Measurements from ENCODE around the gene GSTM1. TPM values are rescaled to one million over a fixed set of nuclear protein-coding genes. Genes with fewer than 3 reads are reported as not detected.

Gene GSTM1
- total and polyA plus RNA-seq, 2 donors (not counting 3 experiments of a cell fraction or from before 2014, with no cell fraction given), result 35.5 TPM; not detected in 1

GRCh38 chr1:109664671-109665070 lies 22.9 kb upstream of the GSTM1 start:
- H3K9me3 ChIP-seq (replicated peaks; ENCODE audit: control insufficient read depth, insufficient read depth, low read length), result no peaks in the 10 kb centered on the region
- H3K4me1 ChIP-seq (ENCODE audit: control insufficient read depth, extremely low read depth, insufficient read depth, low read length), result peaks cover 5% of the 10 kb centered on the region
- dilution Hi-C loops (cut with MboI; ENCODE audit: extremely low pct_ligation_motif_present, low sequenced_read_pairs) (no loop called here), intact Hi-C loops (cut with micrococcal nuclease) (loop anchor here (5.0 kb wide), 1 partner anchor 98 kb away; the partner anchor contains the start of gene EPS8L3)
- H3K79me2 ChIP-seq (ENCODE audit: control insufficient read depth, insufficient read depth, low read length), result no peaks in the 10 kb centered on the region
- POLR2A ChIA-PET, result no interaction called here
- no peak overlapping the region for H3K9ac ChIP-seq (replicated peaks; ENCODE audit: extremely low read depth, insufficient read depth, low read length)
- H3K9me1 ChIP-seq (replicated peaks; ENCODE audit: control insufficient read depth, extremely low read depth, insufficient read depth, low read length), result no peaks in the 10 kb centered on the region
- FAIRE-seq (no peak), DNase-seq (ENCODE audit: low read depth, low spot score) (no peak)
- TF ChIP-seq POLR2A (IDR thresholded peaks at IDR 0.05; ENCODE audit: low read depth, low read length) (no peak), FOS (IDR thresholded peaks at IDR 0.05; ENCODE audit: borderline replicate concordance, insufficient read depth, low read length) (no peak), EZH2 (IDR thresholded peaks at IDR 0.05; ENCODE audit: borderline replicate concordance, low read depth, low read length, severe bottlenecking) (no peak), JUN (IDR thresholded peaks at IDR 0.05; ENCODE audit: borderline replicate concordance, insufficient read depth, insufficient read length, low read depth) (no peak), MYC (IDR thresholded peaks at IDR 0.05; ENCODE audit: low read depth, low read length) (no peak)
- H3K27me3 ChIP-seq (ENCODE audit: control insufficient read depth in 2 of 2, insufficient read depth in 2 of 2, low read length in 2 of 2), result no peaks in the 10 kb centered on the region
- no peaks in the 10 kb centered on the region for H3K36me3 ChIP-seq (ENCODE audit: control insufficient read depth in 2 of 2, extremely low read depth in 1 of 2, insufficient read depth in 2 of 2, low read length in 2 of 2)
- no peak overlapping the region for H3K27ac ChIP-seq (ENCODE audit: insufficient read depth, low read depth, low read length)
- H3K4me2 ChIP-seq (ENCODE audit: insufficient read depth, low read length), result no peak overlapping the region
- no peak overlapping the region for H3K4me3 ChIP-seq (replicated peaks in 1 of 3; ENCODE audit: insufficient read depth in 1 of 3, low read depth in 1 of 3, low read length in 3 of 3)
- H2AFZ ChIP-seq (ENCODE audit: low read depth, low read length), result no peak overlapping the region
- H4K20me1 ChIP-seq (replicated peaks; ENCODE audit: control insufficient read depth, extremely low read depth, insufficient read depth, low read length), result no peaks in the 10 kb centered on the region
- BruUV-seq (replicated peaks), result no TSS peak
- CTCF ChIA-PET, result interaction anchor here (1.0 kb wide), 1 partner anchor 23 kb away, joined by 3 read pairs; the partner anchor contains the start of gene GSTM1

GRCh38 chr1:109667452-109668122 lies 20.0 kb upstream of the GSTM1 start, which contains the start of gene GSTM2:
GSTM2 (plus strand) TSS chr1:109668057; CDS start chr1:109668116, 59 bp downstream.
- CTCF ChIA-PET, result interaction anchor here (0.7 to 3.4 kb wide), 3 partner anchors 15 to 27 kb away, joined by 3 to 20 read pairs (median 4); no protein-coding TSS in a partner anchor
- POLR2A ChIA-PET, result no interaction called here
- no peaks in the 10 kb centered on the region for H3K79me2 ChIP-seq (ENCODE audit: control insufficient read depth, insufficient read depth, low read length)
- intact Hi-C loops (cut with micrococcal nuclease), result loop anchor here (1.0 to 5.0 kb wide), 2 partner anchors 39 to 95 kb away; partner anchors contain the start of gene EPS8L3
- H3K9me1 ChIP-seq (replicated peaks; ENCODE audit: control insufficient read depth, extremely low read depth, insufficient read depth, low read length), result no peaks in the 10 kb centered on the region
- peak within 1 kb of the TSS; percentile 75 for H3K4me2 ChIP-seq (ENCODE audit: insufficient read depth, low read length)
- no TSS peak for BruUV-seq (replicated peaks)
- H3K9me3 ChIP-seq (replicated peaks; ENCODE audit: control insufficient read depth, insufficient read depth, low read length), result no peaks in the 10 kb centered on the region
- DNase-seq (ENCODE audit: low read depth, low spot score) (peak; percentile 85), FAIRE-seq (peak; percentile 91)
- peak within 1 kb of the TSS; percentile 19 for H3K9ac ChIP-seq (replicated peaks; ENCODE audit: extremely low read depth, insufficient read depth, low read length)
- no peak within 1 kb of the TSS for H3K27ac ChIP-seq (ENCODE audit: insufficient read depth, low read depth, low read length)
- no peaks in the 10 kb centered on the region for H3K27me3 ChIP-seq (ENCODE audit: control insufficient read depth in 2 of 2, insufficient read depth in 2 of 2, low read length in 2 of 2)
- peak within 1 kb of the TSS; percentile 65 for H2AFZ ChIP-seq (ENCODE audit: low read depth, low read length)
- H3K4me1 ChIP-seq (ENCODE audit: control insufficient read depth, extremely low read depth, insufficient read depth, low read length), result peaks cover 5% of the 10 kb centered on the region
- H4K20me1 ChIP-seq (replicated peaks; ENCODE audit: control insufficient read depth, extremely low read depth, insufficient read depth, low read length), result no peaks in the 10 kb centered on the region
- H3K4me3 ChIP-seq (replicated peaks in 1 of 3; ENCODE audit: insufficient read depth in 1 of 3, low read depth in 1 of 3, low read length in 3 of 3), result peak within 1 kb of the TSS; percentile 13 to 33 (median 15)
- no peaks in the 10 kb centered on the region for H3K36me3 ChIP-seq (ENCODE audit: control insufficient read depth in 2 of 2, extremely low read depth in 1 of 2, insufficient read depth in 2 of 2, low read length in 2 of 2)
- TF ChIP-seq POLR2A (IDR thresholded peaks at IDR 0.05; ENCODE audit: low read depth, low read length), result no peak
- no peak for TF ChIP-seq CTCF (IDR thresholded peaks at IDR 0.05; ENCODE audit: extremely low read depth in 1 of 2, insufficient read depth in 1 of 2, low read depth in 1 of 2, low read length in 2 of 2)
- no peak for TF ChIP-seq JUN (IDR thresholded peaks at IDR 0.05; ENCODE audit: borderline replicate concordance, insufficient read depth, insufficient read length, low read depth)
- no peak for TF ChIP-seq POLR2AphosphoS5 (IDR thresholded peaks at IDR 0.05; ENCODE audit: insufficient read depth, low read depth, low read length)
- TF ChIP-seq GATA2 (IDR thresholded peaks at IDR 0.05; ENCODE audit: insufficient read depth, insufficient read length, low read depth, low read length), result no peak
- TF ChIP-seq EZH2 (IDR thresholded peaks at IDR 0.05; ENCODE audit: borderline replicate concordance, low read depth, low read length, severe bottlenecking), result no peak
- TF ChIP-seq MAX (IDR thresholded peaks at IDR 0.05; ENCODE audit: insufficient read depth, insufficient read length), result no peak
- dilution Hi-C loops (cut with MboI; ENCODE audit: extremely low pct_ligation_motif_present, low sequenced_read_pairs), result no loop called here

Data from endothelial cell of umbilical vein (primary cell).